GM21390 (cell line): Measurements from ENCODE around the gene CNKSR2.

Source experiments
- ATAC-seq: cut with Tn5 transposase; IDR thresholded peaks from one replicate; pipeline ENCODE4 v1.9.1; 2021; ENCODE audit not compliant: unreplicated experiment

CNKSR2 gene

DNA sequence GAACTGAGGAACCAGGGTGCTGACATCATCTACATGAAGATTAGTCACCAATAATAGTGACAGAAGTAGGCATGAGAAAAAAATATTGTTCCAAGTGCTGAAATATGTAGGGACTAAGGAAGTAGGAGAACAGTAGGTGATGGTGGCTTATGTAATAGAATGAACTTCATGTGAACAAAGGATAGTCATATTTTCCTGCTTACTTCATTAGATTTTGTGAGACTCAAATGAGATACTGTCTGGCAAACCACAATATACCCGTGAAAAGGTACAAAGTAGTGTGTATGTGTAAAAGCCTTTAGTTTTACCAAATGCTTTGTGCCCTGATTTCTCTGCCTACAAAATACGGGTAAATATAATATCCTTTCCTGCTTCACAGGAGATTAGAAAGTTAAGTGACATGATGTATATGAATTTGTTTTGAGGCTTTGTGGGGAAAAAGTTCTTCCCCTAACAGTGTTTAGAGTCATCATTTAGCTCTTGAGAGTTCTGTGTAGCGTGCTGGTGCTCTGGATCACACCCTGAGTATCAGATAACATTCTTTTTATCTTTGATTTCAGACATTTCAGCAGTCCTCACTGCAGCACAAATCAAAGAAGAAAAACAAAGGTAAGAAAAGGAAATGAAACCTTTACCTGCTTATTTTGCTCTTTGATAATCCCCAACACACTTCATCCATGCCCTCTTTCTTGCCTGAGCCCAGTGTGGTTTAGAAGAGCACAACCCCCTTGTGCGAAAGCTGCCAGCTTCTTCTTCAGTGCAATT, 216.0 kb downstream of the CNKSR2 start:
- no peak for ATAC-seq

- no peak for ATAC-seq
Measured at GRCh38 chrX:21606002-21606401, 231.8 kb downstream of the CNKSR2 start.

DNA sequence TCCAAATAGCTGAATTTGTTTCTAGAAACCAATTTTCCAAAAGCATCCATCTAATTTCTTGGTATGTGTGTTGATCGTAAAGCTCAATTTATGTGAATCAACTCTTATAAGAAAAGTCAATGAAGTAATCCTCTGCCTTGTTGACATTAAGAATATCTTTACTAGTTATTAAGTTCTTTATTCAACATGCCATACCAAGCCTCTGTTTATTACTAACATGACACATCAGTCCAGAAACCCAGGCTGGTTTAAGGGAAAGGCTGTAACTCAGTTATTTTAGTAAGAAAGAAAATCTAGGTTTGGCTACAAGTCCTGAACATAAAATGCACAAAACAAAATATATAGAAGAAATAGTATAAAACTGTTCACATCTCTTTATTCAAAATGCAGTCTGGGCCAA, 235.9 kb downstream of the CNKSR2 start:
- no peak for ATAC-seq

DNA sequence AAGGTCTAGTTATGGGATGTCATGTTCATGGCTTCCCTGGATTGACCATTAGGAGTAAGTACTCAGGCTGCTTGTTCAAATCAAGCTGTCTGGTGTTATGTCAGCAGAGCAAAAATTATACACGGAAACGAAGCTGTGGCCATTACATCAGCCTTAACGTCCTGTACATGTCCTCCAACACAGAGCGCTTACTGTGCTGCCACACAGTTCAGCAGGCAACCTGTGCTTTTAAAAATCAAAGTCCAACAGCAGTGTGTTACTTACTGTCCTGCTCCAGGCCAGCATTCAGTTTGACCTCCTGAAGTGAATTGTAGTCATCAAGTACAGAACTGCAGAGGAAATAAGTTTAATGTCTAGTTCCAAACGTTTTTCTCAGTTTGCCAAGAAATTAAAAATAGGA, 237.9 kb downstream of the CNKSR2 start:
- ATAC-seq = no peak

DNA sequence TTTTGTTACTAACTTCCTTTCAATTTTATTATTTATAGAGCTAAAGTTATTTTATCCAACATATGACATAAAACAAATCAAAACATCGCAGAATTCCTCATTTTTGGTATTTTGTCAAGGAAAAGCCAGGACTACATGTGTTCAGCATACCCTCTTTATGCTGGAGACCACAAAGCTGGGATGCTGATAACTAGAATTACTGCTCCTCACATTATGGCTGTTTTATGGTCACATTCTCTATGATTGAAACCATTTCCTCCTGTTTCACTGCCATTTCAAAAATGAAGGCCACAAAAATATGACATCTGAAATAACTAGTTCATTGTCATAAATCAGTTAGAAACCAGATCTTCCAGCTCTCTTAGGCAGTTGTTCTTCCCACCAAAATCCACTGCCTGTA, 242.2 kb downstream of the CNKSR2 start:
- no peak for ATAC-seq

DNA sequence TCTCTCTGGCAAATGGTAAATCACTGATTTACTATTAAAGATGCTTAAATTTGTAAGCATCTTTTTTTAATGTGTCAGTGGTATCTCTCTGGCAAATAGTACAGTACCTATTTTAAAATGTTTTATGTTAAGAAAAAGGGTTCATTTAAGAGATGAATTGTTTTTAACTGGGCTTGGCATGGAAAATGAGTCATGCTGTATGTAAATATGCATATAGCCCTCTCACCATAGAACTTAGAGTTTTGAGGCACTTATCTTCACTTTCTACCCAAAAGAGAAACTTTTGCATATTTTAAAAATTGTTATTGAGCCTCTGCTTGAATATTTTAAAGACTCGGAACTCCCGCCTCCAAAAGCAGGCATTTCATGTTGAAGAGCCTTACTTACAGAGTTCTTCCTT, 246.0 kb downstream of the CNKSR2 start:
- ATAC-seq = no peak

DNA sequence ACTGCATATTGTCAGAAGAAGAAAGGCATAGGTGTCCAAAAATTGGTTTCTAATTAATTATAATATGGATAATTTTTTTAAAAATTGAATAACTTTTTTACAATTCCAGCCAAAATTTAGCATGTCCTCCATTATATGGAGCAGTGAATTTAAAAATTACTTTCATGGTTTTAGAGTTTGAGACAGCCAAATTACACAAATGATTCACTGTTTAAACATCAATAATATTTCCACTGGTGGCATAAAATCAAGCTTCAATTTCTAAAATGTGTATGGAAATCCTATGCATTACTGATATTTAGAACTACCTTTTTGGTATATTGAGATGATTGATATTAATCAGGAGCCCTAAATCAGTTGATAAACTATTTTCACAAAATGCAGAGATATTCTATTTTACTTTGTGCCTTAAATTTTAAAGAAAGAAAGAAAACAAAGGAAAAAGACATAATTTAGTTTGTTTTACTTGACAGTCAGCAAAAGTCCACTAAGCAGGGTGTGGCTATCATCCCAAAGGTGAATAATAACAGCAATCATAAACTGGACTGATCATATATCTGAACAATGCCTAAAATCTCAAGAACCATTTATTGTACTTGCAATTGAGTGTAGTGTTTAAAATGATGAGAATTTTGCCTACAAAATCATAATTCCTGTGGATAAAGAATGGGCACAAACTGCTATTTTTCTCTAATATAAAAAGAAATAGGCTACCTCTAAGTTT, 249.7 kb downstream of the CNKSR2 start:
- ATAC-seq = no peak

GRCh38 chrX:21632027-21632426, 257.8 kb downstream of the CNKSR2 start:
- ATAC-seq = no peak

GRCh38 chrX:21638311-21638710, 264.1 kb downstream of the CNKSR2 start:
- ATAC-seq = no peak

- no peak for ATAC-seq
Measured at GRCh38 chrX:21639775-21640174, 265.6 kb downstream of the CNKSR2 start.

GRCh38 chrX:21645431-21645830, 271.2 kb downstream of the CNKSR2 start:
- ATAC-seq = no peak

DNA sequence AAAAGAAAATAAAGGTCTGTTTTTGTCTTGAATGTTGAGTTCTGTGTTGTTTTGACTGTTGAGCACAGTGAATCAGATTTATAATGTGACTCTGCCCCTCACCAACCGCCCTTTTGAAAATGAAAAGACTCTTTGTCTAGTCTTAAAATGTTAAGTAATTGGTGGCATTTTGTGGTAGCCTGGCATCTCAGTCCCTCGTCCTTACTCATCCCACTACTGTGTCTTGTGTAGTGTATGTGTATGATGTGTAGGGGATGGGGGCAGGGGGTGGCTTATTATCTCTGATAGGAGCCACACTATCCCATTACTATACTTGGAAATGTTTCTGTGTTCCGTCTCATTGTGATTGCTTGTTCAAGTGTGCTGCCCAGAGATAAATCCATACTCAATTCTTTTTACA, 271.7 kb downstream of the CNKSR2 start:
- ATAC-seq = no peak

DNA sequence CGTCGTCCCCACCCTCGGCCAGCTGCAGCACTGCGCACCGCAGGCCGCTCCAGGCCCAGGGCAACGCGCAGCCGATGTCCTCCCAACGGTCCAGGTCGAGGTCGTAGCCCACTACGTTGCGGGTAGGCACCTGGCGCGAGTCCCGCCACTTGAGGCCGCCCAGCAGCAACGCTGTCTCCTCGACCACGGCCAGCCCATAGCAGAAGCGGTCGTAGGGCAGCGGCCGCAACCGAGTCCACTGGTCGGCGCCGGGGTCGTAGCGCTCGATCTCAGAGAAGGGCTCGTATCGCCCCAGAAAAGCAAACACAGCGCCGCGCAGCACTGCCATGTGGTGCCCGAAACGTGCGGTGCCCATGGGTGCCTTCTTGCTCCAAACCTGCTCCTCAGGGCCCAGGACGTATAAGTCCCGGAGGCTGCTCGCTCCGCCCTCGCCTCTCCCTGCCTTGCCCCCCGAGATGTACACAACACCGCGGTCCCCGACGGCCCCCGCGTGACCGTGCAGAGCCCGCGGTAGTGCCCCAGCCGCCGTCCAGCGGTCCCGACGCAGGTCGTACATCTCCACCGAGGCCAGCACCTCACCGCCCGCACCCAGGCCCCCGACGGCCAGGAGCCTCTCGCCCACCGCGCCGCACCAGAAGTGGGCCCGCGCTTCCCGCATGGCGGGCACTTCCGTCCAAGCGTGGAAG, 281.8 kb downstream of the CNKSR2 start:
- no peak for ATAC-seq

GRCh38 chrX:21656587-21657317, 282.5 kb downstream of the CNKSR2 start:
- no peak for ATAC-seq

GRCh38 chrX:21657318-21658151, 283.3 kb downstream of the CNKSR2 start:
- no peak for ATAC-seq

DNA sequence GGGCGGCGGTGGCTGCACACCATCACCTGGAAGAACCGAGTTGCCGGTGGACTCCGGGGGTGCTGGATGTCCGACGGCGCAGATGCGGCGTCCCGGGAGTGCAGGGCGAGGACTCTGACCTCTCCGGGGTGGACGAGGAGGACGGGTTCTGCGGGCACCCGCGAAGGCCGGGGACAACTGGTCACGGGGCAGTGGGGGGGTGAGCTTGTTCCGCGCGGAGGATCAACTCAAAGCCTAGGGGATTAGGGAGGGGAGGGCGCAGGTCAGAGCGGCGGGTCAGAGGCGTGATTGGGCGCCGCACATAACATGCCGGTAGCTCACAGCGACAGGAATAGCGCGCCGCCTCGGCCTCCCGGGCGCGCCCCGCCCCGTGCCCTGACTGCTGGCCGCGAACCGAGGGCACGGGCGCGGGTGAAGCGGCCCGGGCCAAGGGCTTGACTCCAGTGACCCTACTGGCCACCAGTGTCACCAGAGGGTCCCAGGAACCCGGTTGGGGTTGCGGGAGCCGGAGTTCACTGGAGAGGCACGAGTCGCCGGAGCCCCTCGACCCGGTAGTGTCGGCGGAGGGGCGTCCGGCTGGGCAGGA, 284.0 kb downstream of the CNKSR2 start, which contains the start of gene KLHL34:
TSS of gene KLHL34 (minus strand) at position 179 of the 586 bp plus-strand sequence. CDS start 542 bp downstream, outside the sequence.
- ATAC-seq = no peak

DNA sequence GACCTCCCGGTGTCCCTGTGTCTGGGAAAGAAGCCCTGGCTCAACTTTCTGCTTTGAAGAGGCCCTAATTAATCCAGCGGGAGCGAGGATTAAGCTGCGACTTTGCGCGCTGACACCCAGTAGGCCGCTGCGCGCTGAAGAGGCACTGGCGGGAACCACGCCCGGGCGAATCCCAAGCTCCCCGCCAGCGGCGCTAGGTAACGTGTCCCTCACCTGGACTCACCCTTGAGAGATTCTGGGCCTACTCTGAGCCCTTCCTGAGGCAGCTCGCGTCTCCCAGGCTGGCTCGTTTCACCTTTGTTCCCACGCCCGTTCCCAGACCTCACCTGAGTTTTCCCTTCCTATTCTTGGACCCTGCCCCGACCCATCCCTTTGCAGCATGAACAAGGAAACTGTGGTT, 284.5 kb downstream of the CNKSR2 start:
- no peak for ATAC-seq

DNA sequence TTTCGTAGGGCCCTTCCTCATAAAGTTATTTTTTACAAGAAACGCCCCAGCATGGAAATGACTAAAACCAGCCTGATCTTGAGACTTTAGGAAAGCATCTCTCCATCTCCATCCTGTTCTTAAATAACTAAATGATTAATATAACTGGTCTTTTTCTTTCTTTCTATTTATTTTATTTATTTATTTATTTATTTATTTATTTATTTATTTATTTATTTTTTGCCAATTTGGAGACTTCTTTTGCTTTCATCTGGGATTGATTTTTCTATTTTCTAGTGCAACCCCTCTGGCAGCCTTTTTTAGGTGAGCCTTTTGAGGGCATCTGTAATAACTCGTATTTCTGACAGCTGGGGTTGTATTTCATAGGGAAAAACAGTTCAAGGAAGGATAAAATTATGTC, 285.1 kb downstream of the CNKSR2 start:
- ATAC-seq = no peak

DNA sequence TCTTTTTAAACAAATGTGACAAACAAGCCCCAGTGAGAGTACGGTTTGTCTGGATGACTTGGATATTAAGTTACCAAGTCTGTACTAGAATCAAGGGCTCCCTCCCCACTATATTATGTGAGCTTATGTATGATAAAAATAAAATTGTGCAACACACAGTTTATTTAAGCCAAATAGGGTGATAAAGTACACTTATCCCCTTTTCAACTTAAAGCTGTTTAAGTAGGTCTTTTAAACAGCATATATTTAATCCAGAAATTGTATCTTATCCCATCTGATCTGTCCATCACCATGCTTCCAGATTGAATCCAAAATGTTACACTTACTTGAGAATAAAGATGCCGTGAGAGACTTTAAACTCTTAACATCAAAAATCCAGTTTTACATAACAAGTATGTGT, 285.9 kb downstream of the CNKSR2 start:
- ATAC-seq = no peak

GRCh38 chrX:21661316-21661715, 287.1 kb downstream of the CNKSR2 start:
- no peak for ATAC-seq
